MCF 10A (cell line): ENCODE results near the gene ADD1. TPM values are rescaled to one million over a fixed set of nuclear protein-coding genes. Genes with fewer than 3 reads are reported as not detected.

Experiments
- BruUV-seq: library from RNA; stranded (reverse); fragments of 400-500 nt; replicated peaks from 2 replicates; lab custom pipeline; 2021; lab: Mats Ljungman, UMichigan
- CTCF ChIA-PET: fragments of 300-600 bp; sonication (Branson Sonifier 250); formaldehyde crosslinking; extraction: SDS; loops from one replicate; lab custom pipeline; 2021; ENCODE audit warnings: antibody characterized with exemption, inconsistent platforms; lab: Yijun Ruan, JAX
- POLR2A ChIA-PET: fragments of 300-600, 350-650 bp; sonication (Branson Sonifier 250); formaldehyde crosslinking; extraction: SDS; loops from one replicate; lab custom pipeline; 2020; ENCODE audit warnings: antibody characterized with exemption, inconsistent platforms; lab: Yijun Ruan, JAX
- DNase-seq: peaks from one replicate; pipeline ENCODE4 v3.0.0-alpha.2; 2018; ENCODE audit not compliant: unreplicated experiment
- H3K27ac Mint-ChIP-seq: one replicate; pipeline ENCODE4 v1.8.0; 2022; ENCODE audit warnings: mild to moderate bottlenecking, low read depth, mixed read lengths; ENCODE audit not compliant: unreplicated experiment
- H3K27me3 Mint-ChIP-seq: one replicate; pipeline ENCODE4 v1.8.0; 2022; ENCODE audit warnings: mixed read lengths; ENCODE audit not compliant: insufficient read depth, unreplicated experiment
- H3K36me3 Mint-ChIP-seq: one replicate; pipeline ENCODE4 v1.8.0; 2022; ENCODE audit warnings: mild to moderate bottlenecking, moderate library complexity, mixed read lengths; ENCODE audit not compliant: insufficient read depth, unreplicated experiment
- H3K4me1 Mint-ChIP-seq: one replicate; pipeline ENCODE4 v1.8.0; 2022; ENCODE audit warnings: mixed read lengths; ENCODE audit not compliant: insufficient read depth, unreplicated experiment
- H3K4me3 Mint-ChIP-seq: one replicate; pipeline ENCODE4 v1.8.0; 2022; ENCODE audit warnings: mild to moderate bottlenecking, moderate library complexity, mixed read lengths; ENCODE audit not compliant: unreplicated experiment
- H3K9me3 Mint-ChIP-seq: one replicate; pipeline ENCODE4 v1.8.0; 2022; ENCODE audit warnings: mixed read lengths; ENCODE audit not compliant: unreplicated experiment
- CTCF ChIP-seq: fragments of 200-600 bp; IDR thresholded peaks from one replicate; pipeline ENCODE4 v1.8.0; 2022; ENCODE audit warnings: antibody characterized with exemption, mild to moderate bottlenecking; ENCODE audit not compliant: unreplicated experiment
- intact Hi-C: fragments of 100-400 bp; cut with micrococcal nuclease; formaldehyde crosslinking; loops from 2 replicates; pipeline ENCODE4 v1.14.1; 2022
- total RNA-seq: library from RNA; stranded (reverse); gene quantifications from 2 replicates; pipeline ENCODE4 v1.2.3, GENCODE V29; 2022

ADD1 gene
- total RNA-seq, 1 experiment from 2014 or later = 131 TPM

GRCh38 chr4:2800691-2801596 lies 42.7 kb upstream of the ADD1 start:
- no TSS peak for BruUV-seq
- intact Hi-C loops = no loop called here
- H3K27ac Mint-ChIP-seq = peak overlapping the region; percentile 69
- no peaks in the 10 kb centered on the region for H3K9me3 Mint-ChIP-seq
- DNase-seq = peak; percentile 43
- POLR2A ChIA-PET = interaction anchor here (0.9 to 1.3 kb wide), 3 partner anchors 9 to 45 kb away, joined by 3 to 5 read pairs (median 4); partner anchors contain the start of gene TNIP2
- peak overlapping the region; percentile 49 for H3K4me3 Mint-ChIP-seq
- H3K27me3 Mint-ChIP-seq = no peaks in the 10 kb centered on the region
- CTCF ChIA-PET = interaction anchor here (0.6 kb wide), 1 partner anchor 247 kb away, joined by 3 read pairs; no protein-coding TSS in a partner anchor
- TF ChIP-seq CTCF = no peak
- H3K36me3 Mint-ChIP-seq = no peaks in the 10 kb centered on the region
- peaks cover 64% of the 10 kb centered on the region for H3K4me1 Mint-ChIP-seq

GRCh38 chr4:2802618-2803531 lies 40.8 kb upstream of the ADD1 start:
- H3K4me1 Mint-ChIP-seq = peaks cover 59% of the 10 kb centered on the region
- H3K27me3 Mint-ChIP-seq = no peaks in the 10 kb centered on the region
- no peak overlapping the region for H3K27ac Mint-ChIP-seq
- intact Hi-C loops = no loop called here
- CTCF ChIA-PET = interaction anchor here (0.5 to 0.8 kb wide), 4 partner anchors 39 to 250 kb away, joined by 3 read pairs; no protein-coding TSS in a partner anchor
- no peak for TF ChIP-seq CTCF
- H3K4me3 Mint-ChIP-seq = no peak overlapping the region
- no TSS peak for BruUV-seq
- no peak for DNase-seq
- H3K36me3 Mint-ChIP-seq = no peaks in the 10 kb centered on the region
- POLR2A ChIA-PET = interaction anchor here (0.6 to 1.2 kb wide), 2 partner anchors 8 to 112 kb away, joined by 3 to 5 read pairs; no protein-coding TSS in a partner anchor
- no peaks in the 10 kb centered on the region for H3K9me3 Mint-ChIP-seq

GRCh38 chr4:2803624-2804448 lies 39.8 kb upstream of the ADD1 start:
- CTCF ChIA-PET = interaction anchor here (0.5 to 0.8 kb wide), 5 partner anchors 29 to 249 kb away, joined by 3 to 5 read pairs (median 3); no protein-coding TSS in a partner anchor
- Mint-ChIP-seq H3K4me3 (no peak overlapping the region), H3K27ac (no peak overlapping the region), H3K27me3 (no peaks in the 10 kb centered on the region), H3K9me3 (no peaks in the 10 kb centered on the region), H3K36me3 (no peaks in the 10 kb centered on the region), H3K4me1 (peaks cover 49% of the 10 kb centered on the region)
- no TSS peak for BruUV-seq
- no peak for TF ChIP-seq CTCF
- peak; percentile 48 for DNase-seq
- intact Hi-C loops = no loop called here
- POLR2A ChIA-PET = interaction anchor here (1.2 to 1.7 kb wide), 2 partner anchors 9 kb away, joined by 3 to 7 read pairs; no protein-coding TSS in a partner anchor
